Epithelial cell of proximal tubule (primary cell): ENCODE results near the gene TBC1D16. TPM values are rescaled to one million over a fixed set of nuclear protein-coding genes. Genes with fewer than 3 reads are reported as not detected.

Source experiments
- DNase-seq: peaks from one replicate; pipeline ENCODE4 v3.0.0-alpha.2; 2011; ENCODE audit warnings: low read depth
- H3K4me3 ChIP-seq: 2 replicates; pipeline ENCODE4 v1.5.1; 2011; ENCODE audit warnings: low read depth, mild to moderate bottlenecking, low read length
- CTCF ChIP-seq: conservative IDR thresholded peaks from 2 replicates; pipeline ENCODE4 v1.5.1; 2012; ENCODE audit warnings: low read depth, mild to moderate bottlenecking, low read length
- total RNA-seq: library from RNA; depleted of rRNA; stranded (reverse); fragments of >200 nt; gene quantifications from 2 replicates; pipeline ENCODE4 v1.2.3, GENCODE V29; 2015

The TBC1D16 gene
- total RNA-seq, 1 donor from 2014 or later = 19.9 TPM

- TF ChIP-seq CTCF = no peak
- DNase-seq = no peak
- H3K4me3 ChIP-seq = no peak overlapping the region
Measured at GRCh38 chr17:79936050-79936449, 99.6 kb downstream of the TBC1D16 start.

GRCh38 chr17:79935197-79935885 lies 100.3 kb downstream of the TBC1D16 start:
- no peak for TF ChIP-seq CTCF
- no peak for DNase-seq
- no peak overlapping the region for H3K4me3 ChIP-seq

GRCh38 chr17:79934653-79934970 lies 101.1 kb downstream of the TBC1D16 start:
- TF ChIP-seq CTCF = no peak
- DNase-seq = no peak

GRCh38 chr17:79933863-79934652 lies 101.6 kb downstream of the TBC1D16 start:
- no peak for TF ChIP-seq CTCF
- DNase-seq = no peak
- no peak overlapping the region for H3K4me3 ChIP-seq

More at GRCh38 chr17:79934653-79934970, 101.1 kb downstream of the TBC1D16 start:
- H3K4me3 ChIP-seq = no peak overlapping the region

GRCh38 chr17:79932451-79933306 lies 103.0 kb downstream of the TBC1D16 start:
- no peak for TF ChIP-seq CTCF
- no peak for DNase-seq
- H3K4me3 ChIP-seq = no peak overlapping the region

- no peak for TF ChIP-seq CTCF
- no peak overlapping the region for H3K4me3 ChIP-seq
Measured at GRCh38 chr17:79931817-79932309, 103.8 kb downstream of the TBC1D16 start.

More at GRCh38 chr17:79931817-79932309, 103.8 kb downstream of the TBC1D16 start:
- no peak for DNase-seq
